ENCODE measurements around the gene DZIP3. TPM values are rescaled to one million over a fixed set of nuclear protein-coding genes. Genes with fewer than 3 reads are reported as not detected.
A peak's percentile ranks its signal among the peaks of the same experiment; 100 is the strongest.

Gene DZIP3, protein sequence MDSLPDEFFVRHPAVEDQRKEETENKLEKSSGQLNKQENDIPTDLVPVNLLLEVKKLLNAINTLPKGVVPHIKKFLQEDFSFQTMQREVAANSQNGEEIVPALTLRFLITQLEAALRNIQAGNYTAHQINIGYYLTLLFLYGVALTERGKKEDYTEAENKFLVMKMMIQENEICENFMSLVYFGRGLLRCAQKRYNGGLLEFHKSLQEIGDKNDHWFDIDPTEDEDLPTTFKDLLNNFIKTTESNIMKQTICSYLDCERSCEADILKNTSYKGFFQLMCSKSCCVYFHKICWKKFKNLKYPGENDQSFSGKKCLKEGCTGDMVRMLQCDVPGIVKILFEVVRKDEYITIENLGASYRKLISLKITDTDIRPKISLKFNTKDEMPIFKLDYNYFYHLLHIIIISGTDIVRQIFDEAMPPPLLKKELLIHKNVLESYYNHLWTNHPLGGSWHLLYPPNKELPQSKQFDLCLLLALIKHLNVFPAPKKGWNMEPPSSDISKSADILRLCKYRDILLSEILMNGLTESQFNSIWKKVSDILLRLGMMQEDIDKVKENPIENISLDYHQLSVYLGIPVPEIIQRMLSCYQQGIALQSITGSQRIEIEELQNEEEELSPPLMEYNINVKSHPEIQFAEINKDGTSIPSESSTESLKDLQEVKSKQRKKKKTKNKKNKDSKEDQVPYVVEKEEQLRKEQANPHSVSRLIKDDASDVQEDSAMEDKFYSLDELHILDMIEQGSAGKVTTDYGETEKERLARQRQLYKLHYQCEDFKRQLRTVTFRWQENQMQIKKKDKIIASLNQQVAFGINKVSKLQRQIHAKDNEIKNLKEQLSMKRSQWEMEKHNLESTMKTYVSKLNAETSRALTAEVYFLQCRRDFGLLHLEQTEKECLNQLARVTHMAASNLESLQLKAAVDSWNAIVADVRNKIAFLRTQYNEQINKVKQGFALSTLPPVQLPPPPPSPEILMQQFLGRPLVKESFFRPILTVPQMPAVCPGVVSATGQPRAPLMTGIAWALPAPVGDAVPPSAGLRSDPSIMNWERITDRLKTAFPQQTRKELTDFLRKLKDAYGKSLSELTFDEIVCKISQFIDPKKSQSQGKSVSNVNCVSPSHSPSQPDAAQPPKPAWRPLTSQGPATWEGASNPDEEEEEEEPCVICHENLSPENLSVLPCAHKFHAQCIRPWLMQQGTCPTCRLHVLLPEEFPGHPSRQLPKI
- total RNA-seq, result 1 to 10 TPM; 2.4 to 2.7 (median 2.6) TPM

DNA sequence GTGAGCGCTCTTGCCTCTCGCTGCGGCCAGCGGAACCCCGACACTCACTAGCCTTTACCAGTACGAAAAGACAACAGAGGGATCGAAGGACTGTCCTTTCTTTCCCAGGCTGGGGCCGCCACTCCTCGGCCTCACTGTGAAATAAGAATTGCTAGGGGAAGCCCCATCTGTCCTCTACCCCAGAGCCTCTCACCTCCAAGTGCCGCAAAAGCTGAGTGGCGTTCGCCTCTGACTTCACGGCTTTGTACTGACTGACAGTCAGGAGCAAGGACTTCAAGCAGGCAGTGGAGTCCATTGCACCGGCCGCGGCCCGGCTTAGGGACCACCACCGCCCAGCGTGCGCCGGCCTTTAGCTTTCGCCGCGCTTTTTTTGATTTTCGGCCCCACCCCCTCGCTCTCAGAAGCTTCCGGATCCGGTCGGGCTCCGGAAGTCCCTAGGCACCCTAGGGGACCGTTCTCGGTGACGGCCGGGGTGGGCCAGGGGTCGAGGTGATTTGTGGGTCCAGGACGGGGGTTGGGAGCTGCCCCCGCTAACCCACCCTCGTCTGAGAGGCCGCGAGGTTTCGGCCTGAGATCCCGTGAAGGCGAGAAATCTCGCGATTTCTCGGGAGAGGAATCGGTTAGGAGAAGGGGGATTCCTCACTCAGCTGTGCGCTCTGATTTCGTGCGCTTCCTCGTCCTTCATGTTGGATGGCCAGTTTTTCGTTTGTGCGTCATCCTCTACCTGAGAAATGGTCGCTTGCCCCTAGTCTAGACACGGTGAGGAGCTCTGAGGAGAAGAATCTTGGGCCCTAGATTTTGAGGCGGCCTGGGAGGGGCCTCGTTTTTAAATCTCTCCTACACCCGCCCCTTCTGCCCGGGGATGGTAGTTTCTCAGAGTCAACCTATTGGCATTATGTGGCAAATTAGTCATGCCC lies at the start of gene DZIP3, which contains the start of gene CIP2A:
Gene DZIP3 (plus strand): TSS at position 642 of the 917 bp plus-strand sequence. CDS start 15,685 bp downstream, outside the sequence.
Gene CIP2A (minus strand): TSS at position 358 of the 917 bp plus-strand sequence. CDS start 63 bp downstream, at position 295.
- no peaks in the 10 kb centered on the region for H3K27me3 Mint-ChIP-seq (ENCODE audit: low read depth)
- H3K9me3 Mint-ChIP-seq, result no peaks in the 10 kb centered on the region
- peaks cover 32% of the 10 kb centered on the region for H3K4me1 Mint-ChIP-seq (ENCODE audit: low read depth)
- DNase-seq (peak; percentile 68), ATAC-seq (peak; percentile 91 to 92)
- peak within 1 kb of the TSS; percentile 96 for H3K4me3 Mint-ChIP-seq
- no peaks in the 10 kb centered on the region for H3K36me3 Mint-ChIP-seq (ENCODE audit: insufficient read depth)

DNA sequence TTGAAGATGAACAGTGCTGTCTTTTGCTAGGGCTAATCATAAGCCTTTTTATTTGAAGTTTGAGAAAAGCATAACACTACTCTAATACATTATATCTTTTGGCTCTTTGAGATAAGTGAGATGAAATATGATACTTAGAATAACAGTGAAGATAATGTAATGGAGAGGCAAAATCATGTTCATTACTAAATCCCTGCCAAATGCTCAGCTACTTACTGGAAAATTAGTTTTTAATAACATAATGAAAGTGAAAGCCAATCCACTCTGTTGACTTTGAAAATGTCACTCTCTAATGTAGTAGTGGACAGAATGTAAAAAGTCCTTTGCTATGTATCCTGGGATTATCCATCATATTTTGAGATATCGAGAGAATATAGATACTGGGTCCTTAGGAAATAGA lies 43.3 kb upstream of the DZIP3 start:
- no peak for DNase-seq
- peaks cover 9% of the 10 kb centered on the region for H3K36me3 Mint-ChIP-seq (ENCODE audit: insufficient read depth)
- H3K9me3 Mint-ChIP-seq, result no peaks in the 10 kb centered on the region
- ATAC-seq, result no peak
- no peaks in the 10 kb centered on the region for H3K27me3 Mint-ChIP-seq (ENCODE audit: low read depth)
- peaks cover 11% of the 10 kb centered on the region for H3K4me1 Mint-ChIP-seq (ENCODE audit: low read depth)
- H3K4me3 Mint-ChIP-seq, result peak overlapping the region; percentile 62

DNA sequence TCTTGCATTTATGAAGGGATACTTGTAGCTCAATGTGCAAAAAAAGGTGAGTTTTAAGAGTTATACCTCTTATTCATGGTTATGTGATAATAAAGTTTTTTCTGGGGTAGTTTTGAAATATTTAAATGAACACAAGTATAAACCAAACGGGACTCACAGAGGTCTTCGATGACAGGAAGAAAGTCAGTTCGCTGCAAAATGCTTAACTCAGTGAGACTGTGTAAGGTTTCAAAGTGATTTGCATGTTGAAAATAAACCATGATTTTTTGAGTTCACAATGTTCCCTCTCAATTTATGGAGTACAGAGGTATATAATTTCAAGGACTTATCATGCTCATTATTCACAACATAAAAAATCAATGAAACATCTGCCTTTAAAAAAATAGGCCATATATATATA lies 42.8 kb upstream of the DZIP3 start:
- ATAC-seq (no peak), DNase-seq (no peak)
- H3K36me3 Mint-ChIP-seq (ENCODE audit: insufficient read depth), result peaks cover 9% of the 10 kb centered on the region
- H3K9me3 Mint-ChIP-seq, result no peaks in the 10 kb centered on the region
- no peaks in the 10 kb centered on the region for H3K27me3 Mint-ChIP-seq (ENCODE audit: low read depth)
- H3K4me1 Mint-ChIP-seq (ENCODE audit: low read depth), result peaks cover 11% of the 10 kb centered on the region
- peak overlapping the region; percentile 62 for H3K4me3 Mint-ChIP-seq

DNA sequence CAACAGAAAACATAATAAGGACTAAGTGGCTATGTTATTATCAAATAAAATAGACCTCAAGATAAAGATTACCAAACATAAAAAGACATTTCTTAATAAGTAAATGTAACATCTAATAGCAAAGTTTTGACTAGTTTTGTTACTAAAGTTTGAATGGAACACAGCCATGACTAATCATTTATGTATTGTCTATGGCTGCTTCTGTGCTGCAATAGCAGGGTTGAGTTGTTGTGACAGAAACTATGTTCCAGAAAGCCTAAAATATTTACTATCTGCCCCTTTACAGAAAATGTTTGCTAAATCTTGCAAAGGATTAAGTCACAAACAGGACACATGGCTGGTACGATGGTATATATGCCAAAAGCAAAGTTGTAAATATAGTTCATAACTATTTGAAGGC lies 41.2 kb upstream of the DZIP3 start:
- H3K27me3 Mint-ChIP-seq (ENCODE audit: low read depth), result no peaks in the 10 kb centered on the region
- ATAC-seq, result no peak
- H3K4me1 Mint-ChIP-seq (ENCODE audit: low read depth), result peaks cover 18% of the 10 kb centered on the region
- peaks cover 6% of the 10 kb centered on the region for H3K36me3 Mint-ChIP-seq (ENCODE audit: insufficient read depth)
- H3K4me3 Mint-ChIP-seq, result no peak overlapping the region
- DNase-seq, result no peak
- no peaks in the 10 kb centered on the region for H3K9me3 Mint-ChIP-seq

DNA sequence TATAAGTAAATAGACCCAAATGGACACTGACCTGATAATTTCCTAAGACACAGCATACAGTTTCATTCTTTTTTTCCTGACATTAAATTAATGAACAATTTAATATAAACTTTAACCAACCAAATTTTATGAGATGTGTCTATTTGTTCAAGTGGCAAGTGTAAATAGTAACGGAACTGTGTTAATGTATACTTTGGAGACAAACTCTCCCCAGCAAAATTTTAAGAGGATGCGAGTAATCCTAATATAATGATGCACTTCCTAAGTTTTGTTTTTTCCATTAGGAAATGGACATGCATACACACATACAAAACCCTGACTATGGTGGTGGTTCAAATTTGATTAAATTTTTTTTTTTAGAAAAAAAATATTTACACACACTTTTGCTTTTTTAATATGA lies 40.6 kb upstream of the DZIP3 start:
- Mint-ChIP-seq H3K27me3 (ENCODE audit: low read depth) (no peaks in the 10 kb centered on the region), H3K4me3 (no peak overlapping the region), H3K9me3 (no peaks in the 10 kb centered on the region), H3K4me1 (ENCODE audit: low read depth) (peaks cover 18% of the 10 kb centered on the region), H3K36me3 (ENCODE audit: insufficient read depth) (peaks cover 2% of the 10 kb centered on the region)
- ATAC-seq, result no peak
- no peak for DNase-seq

DNA sequence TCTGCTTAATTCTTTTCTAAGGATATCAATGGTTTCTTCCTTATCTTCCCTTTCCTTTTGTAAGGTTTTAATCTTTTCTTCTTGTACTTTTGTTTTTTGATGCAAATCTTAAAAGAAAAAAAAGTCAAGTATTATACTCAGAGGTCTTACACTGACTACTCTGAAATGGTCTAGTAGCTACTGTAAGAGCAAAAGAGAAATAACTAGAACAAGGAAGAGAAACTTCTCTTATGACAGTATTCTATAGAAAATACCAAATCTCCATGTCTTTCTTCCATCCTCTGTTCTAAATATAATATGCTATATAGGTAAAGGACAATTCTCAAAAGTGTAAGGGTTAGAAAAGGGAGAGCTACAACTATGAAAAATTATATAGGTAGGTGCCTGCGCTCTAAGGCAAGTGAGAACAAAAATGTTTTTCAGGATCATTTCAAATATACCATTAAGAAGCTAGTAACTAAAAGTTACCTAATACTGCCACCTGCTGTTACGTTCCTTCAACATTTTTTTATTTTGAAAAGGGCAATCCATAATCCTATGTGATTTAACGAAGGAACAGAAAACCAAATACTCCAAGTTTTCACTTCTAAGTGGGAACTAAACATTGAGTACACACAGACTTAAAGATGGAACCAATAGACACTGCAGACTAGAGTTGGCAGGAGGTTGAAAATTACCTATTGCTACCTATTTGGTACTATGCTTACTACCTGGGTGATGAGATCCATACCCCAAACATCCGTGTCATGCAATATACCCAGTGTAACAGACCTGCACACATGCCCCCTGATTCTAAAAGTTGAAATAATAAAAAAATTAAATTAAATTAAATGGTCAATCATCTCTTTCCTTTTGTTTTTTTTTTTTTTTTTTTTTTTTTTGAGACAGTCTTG lies 37.0 kb upstream of the DZIP3 start:
- Mint-ChIP-seq H3K27me3 (ENCODE audit: low read depth) (no peaks in the 10 kb centered on the region), H3K36me3 (ENCODE audit: insufficient read depth) (peaks cover 2% of the 10 kb centered on the region), H3K9me3 (no peaks in the 10 kb centered on the region), H3K4me1 (ENCODE audit: low read depth) (peaks cover 7% of the 10 kb centered on the region), H3K4me3 (no peak overlapping the region)
- ATAC-seq, result no peak
- no peak for DNase-seq

DNA sequence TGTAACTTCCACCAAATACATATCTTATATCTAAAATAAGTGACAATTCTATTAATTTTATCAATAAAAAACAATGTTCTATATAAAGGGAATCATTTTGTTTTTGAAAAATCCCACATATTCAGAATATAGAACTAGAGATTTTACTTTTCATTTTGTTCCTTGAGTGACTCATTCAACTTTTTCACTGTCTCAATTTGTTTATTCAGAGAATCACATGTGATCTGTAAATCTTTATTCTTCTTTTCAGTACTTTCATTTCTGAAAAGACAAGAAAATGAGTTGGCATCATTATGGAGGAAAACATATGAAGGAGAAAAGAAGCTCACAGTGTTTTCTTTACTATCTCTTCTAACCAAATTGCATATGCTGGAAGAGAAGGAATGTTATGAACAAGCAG lies 35.3 kb upstream of the DZIP3 start:
- no peaks in the 10 kb centered on the region for H3K27me3 Mint-ChIP-seq (ENCODE audit: low read depth)
- ATAC-seq, result no peak
- H3K4me3 Mint-ChIP-seq, result no peak overlapping the region
- H3K4me1 Mint-ChIP-seq (ENCODE audit: low read depth), result peaks cover 7% of the 10 kb centered on the region
- peaks cover 11% of the 10 kb centered on the region for H3K36me3 Mint-ChIP-seq (ENCODE audit: insufficient read depth)
- no peak for DNase-seq
- H3K9me3 Mint-ChIP-seq, result no peaks in the 10 kb centered on the region

DNA sequence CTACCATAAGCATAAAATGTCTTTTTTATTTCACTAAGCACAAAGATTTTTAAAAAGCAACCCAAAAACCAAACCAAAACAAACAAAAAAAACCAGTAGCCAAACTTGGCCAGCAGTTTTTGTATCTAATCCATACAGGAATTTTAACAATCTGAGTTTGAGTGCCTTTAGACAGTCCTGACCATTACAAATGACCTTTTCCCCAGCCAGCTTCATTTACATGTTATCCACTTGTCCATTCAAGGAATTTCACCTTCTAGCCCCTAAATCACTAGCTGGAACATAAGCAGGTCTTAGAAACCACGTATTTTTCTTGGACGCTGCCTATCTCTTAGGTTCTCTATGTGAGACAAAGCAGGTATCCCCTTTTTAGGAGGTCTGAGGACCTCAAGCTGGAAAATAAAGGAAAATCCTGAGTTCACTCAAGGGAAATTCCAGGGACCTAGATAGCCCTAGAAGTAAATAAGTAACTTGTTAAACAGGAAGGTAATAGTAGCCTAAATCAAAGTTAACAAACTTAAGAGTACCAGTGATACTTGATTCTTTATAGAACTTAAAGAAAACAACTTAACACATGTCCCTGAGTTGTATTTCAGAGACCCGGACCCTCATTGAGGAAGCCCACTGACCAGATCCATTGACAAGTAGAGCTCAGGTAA lies 34.5 kb upstream of the DZIP3 start:
- no peak overlapping the region for H3K4me3 Mint-ChIP-seq
- ATAC-seq, result no peak
- no peaks in the 10 kb centered on the region for H3K27me3 Mint-ChIP-seq (ENCODE audit: low read depth)
- H3K36me3 Mint-ChIP-seq (ENCODE audit: insufficient read depth), result peaks cover 11% of the 10 kb centered on the region
- no peak for DNase-seq
- no peaks in the 10 kb centered on the region for H3K9me3 Mint-ChIP-seq
- peaks cover 7% of the 10 kb centered on the region for H3K4me1 Mint-ChIP-seq (ENCODE audit: low read depth)

DNA sequence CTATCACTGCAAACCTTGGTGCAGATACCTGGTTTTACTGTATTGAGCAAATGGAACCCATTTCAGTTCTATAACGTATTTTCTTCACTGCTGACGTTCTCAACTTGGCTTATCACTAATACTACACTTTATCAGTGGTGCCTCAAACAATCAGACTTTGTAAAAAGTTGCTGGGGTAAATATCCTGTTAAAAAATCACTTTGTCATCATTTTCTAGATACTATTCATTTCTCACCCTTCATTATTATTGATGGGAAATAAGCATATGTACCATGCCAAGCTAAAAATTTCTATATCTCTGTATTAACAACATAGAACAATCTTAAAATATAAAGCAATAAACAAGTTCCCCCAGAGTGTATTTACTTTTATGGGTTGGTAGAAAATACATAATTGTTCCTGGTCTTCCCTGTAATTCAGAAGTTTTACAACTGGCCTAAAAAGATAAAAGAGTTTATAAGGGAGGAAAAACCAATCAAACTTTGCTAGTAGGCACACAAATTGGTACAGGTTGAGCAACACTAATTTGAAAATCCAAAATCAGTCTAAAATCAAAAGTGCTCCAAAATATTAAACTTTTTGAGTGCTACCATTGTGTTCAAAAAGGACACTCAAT lies 33.4 kb upstream of the DZIP3 start:
- DNase-seq (no peak), ATAC-seq (no peak)
- H3K36me3 Mint-ChIP-seq (ENCODE audit: insufficient read depth), result peaks cover 11% of the 10 kb centered on the region
- no peaks in the 10 kb centered on the region for H3K27me3 Mint-ChIP-seq (ENCODE audit: low read depth)
- no peak overlapping the region for H3K4me3 Mint-ChIP-seq
- peaks cover 7% of the 10 kb centered on the region for H3K4me1 Mint-ChIP-seq (ENCODE audit: low read depth)
- H3K9me3 Mint-ChIP-seq, result no peaks in the 10 kb centered on the region

DNA sequence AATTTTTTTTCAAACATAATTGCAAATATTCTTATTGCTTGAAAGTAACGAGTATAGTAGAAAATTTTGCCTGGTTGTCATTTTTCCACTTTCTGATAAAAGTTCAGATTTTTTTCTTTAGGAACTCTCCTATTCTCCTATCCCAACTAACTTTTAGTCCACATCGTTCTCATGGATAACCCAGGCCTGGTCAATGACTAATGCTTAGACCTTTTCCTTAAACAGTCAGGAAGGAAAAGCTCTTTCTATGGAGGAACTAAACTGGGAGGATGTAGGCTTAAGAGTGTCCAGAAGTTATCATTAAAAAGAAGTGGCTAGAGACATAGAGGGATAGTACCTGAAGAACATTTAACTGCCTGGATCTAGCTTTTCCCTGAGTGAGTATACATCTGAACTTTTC lies 27.0 kb upstream of the DZIP3 start:
- no peaks in the 10 kb centered on the region for H3K27me3 Mint-ChIP-seq (ENCODE audit: low read depth)
- DNase-seq (no peak), ATAC-seq (no peak)
- peaks cover 15% of the 10 kb centered on the region for H3K36me3 Mint-ChIP-seq (ENCODE audit: insufficient read depth)
- H3K4me1 Mint-ChIP-seq (ENCODE audit: low read depth), result peaks cover 3% of the 10 kb centered on the region
- no peak overlapping the region for H3K4me3 Mint-ChIP-seq
- no peaks in the 10 kb centered on the region for H3K9me3 Mint-ChIP-seq

DNA sequence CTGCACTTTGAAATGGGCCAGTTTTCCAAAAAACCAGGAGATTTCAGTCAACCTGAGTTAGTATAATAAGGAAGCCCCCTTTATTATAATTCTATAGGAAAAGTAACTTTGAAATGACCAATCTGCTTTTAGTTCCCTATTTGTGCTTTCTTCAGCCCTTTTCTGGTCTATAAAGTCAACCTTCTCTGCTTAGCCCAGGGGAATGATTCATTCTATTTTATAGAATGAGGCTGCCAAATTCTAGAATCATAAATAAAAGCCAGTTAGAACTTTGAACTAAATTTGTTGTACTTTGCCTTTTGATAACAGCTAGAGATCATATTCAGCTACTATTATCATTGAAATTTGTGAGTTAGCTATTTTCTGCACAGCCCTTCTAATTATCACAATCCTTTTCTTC lies 25.0 kb upstream of the DZIP3 start:
- Mint-ChIP-seq H3K36me3 (ENCODE audit: insufficient read depth) (peaks cover 8% of the 10 kb centered on the region), H3K9me3 (no peaks in the 10 kb centered on the region)
- no peak for ATAC-seq

DNA sequence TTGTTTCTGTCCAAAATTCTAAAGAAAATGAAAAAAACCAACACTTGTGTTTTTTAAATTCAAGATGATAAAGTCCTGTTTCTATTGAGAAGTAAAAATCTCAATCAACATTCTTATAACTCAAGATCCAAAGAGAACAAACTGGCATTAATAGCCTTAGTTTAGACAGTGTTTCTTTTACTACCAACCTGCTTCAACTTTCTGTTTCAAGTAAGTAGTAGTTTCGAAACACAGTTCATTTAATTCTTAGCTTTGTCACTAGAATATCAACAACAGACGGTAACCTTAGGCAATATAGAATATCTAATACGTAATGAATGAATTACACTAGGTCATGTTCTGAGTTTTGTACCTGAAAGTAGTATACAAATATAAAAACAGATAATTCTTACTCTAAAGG lies 24.0 kb upstream of the DZIP3 start:
- no peak for DNase-seq
- H3K36me3 Mint-ChIP-seq (ENCODE audit: insufficient read depth), result peaks cover 8% of the 10 kb centered on the region
- no peak overlapping the region for H3K4me3 Mint-ChIP-seq
- no peak for ATAC-seq
- H3K9me3 Mint-ChIP-seq, result no peaks in the 10 kb centered on the region
- no peaks in the 10 kb centered on the region for H3K27me3 Mint-ChIP-seq (ENCODE audit: low read depth)
- H3K4me1 Mint-ChIP-seq (ENCODE audit: low read depth), result peaks cover 3% of the 10 kb centered on the region

More for the DNA sequence above, 25.0 kb upstream of the DZIP3 start:
- peaks cover 3% of the 10 kb centered on the region for H3K4me1 Mint-ChIP-seq (ENCODE audit: low read depth)
- no peaks in the 10 kb centered on the region for H3K27me3 Mint-ChIP-seq (ENCODE audit: low read depth)
- DNase-seq, result no peak
- H3K4me3 Mint-ChIP-seq, result no peak overlapping the region

All from activated T-cell treated with anti-CD3 and anti-CD28 coated beads, Interleukin-2, amount 50 U/mL, for 4 hours (primary cell).